ENCODE results near the gene EIF3M.

EIF3M gene

GRCh38 chr11:32616903-32617302, 33.3 kb downstream of the EIF3M start:
- Mint-ChIP-seq H3K4me3 (no peak overlapping the region), H3K9me3 (ENCODE audit: low read depth) (peaks cover 5% of the 10 kb centered on the region), H3K27ac (no peak overlapping the region), H3K36me3 (peaks cover 7% of the 10 kb centered on the region), H3K27me3 (peaks cover 11% of the 10 kb centered on the region), H3K4me1 (ENCODE audit: low read depth) (no peaks in the 10 kb centered on the region)

GRCh38 chr11:32630844-32631243, 47.2 kb downstream of the EIF3M start:
- Mint-ChIP-seq H3K27ac (no peak overlapping the region), H3K9me3 (ENCODE audit: low read depth) (no peaks in the 10 kb centered on the region), H3K36me3 (no peaks in the 10 kb centered on the region), H3K4me1 (ENCODE audit: low read depth) (no peaks in the 10 kb centered on the region), H3K27me3 (peaks cover 13% of the 10 kb centered on the region), H3K4me3 (no peak overlapping the region)

GRCh38 chr11:32635819-32636218, 52.2 kb downstream of the EIF3M start:
- Mint-ChIP-seq H3K27ac (no peak overlapping the region), H3K9me3 (ENCODE audit: low read depth) (no peaks in the 10 kb centered on the region), H3K4me1 (ENCODE audit: low read depth) (no peaks in the 10 kb centered on the region), H3K27me3 (peaks cover 20% of the 10 kb centered on the region), H3K36me3 (no peaks in the 10 kb centered on the region), H3K4me3 (no peak overlapping the region)

- H3K36me3 Mint-ChIP-seq = no peaks in the 10 kb centered on the region
- no peak overlapping the region for H3K27ac Mint-ChIP-seq
Measured at GRCh38 chr11:32641361-32641760, 57.7 kb downstream of the EIF3M start.

GRCh38 chr11:32643526-32643925, 59.9 kb downstream of the EIF3M start:
- no peaks in the 10 kb centered on the region for H3K9me3 Mint-ChIP-seq (ENCODE audit: low read depth)
- no peaks in the 10 kb centered on the region for H3K36me3 Mint-ChIP-seq
- no peak overlapping the region for H3K4me3 Mint-ChIP-seq
- no peak overlapping the region for H3K27ac Mint-ChIP-seq
- H3K4me1 Mint-ChIP-seq (ENCODE audit: low read depth) = no peaks in the 10 kb centered on the region
- peaks cover 2% of the 10 kb centered on the region for H3K27me3 Mint-ChIP-seq

More at GRCh38 chr11:32641361-32641760, 57.7 kb downstream of the EIF3M start:
- Mint-ChIP-seq H3K27me3 (peaks cover 12% of the 10 kb centered on the region), H3K4me3 (no peak overlapping the region), H3K9me3 (ENCODE audit: low read depth) (no peaks in the 10 kb centered on the region), H3K4me1 (ENCODE audit: low read depth) (no peaks in the 10 kb centered on the region)

All from activated naive CD8-positive, alpha-beta T cell (primary cell).